ENCODE measurements around the gene RYR3.
"Not testable (repeated sequence)": the region's sequence is repeated elsewhere in the genome, so short reads cannot be mapped to it uniquely, and the experiment has no call there.

- TF ChIP-seq CTCF, POLR2A (IDR thresholded peaks at IDR 0.05): not testable (repeated sequence)
These were observed 267.1 kb downstream of the RYR3 start for GRCh38 chr15:33577911-33578310.
